GM12873 (cell line): ENCODE results near the gene ARF4.

ENCODE experiments used
- CTCF ChIP-seq: IDR thresholded peaks from 2 replicates; pipeline ENCODE4 v1.5.1; 2012; ENCODE audit warnings: low read depth, mild to moderate bottlenecking, moderate library complexity, low read length, control low read depth; ENCODE audit not compliant: insufficient read depth; ENCODE audit errors: missing control alignments

ARF4 gene

GRCh38 chr3:57577801-57578200, 19.3 kb downstream of the ARF4 start:
- TF ChIP-seq CTCF, result no peak

GRCh38 chr3:57575966-57576626, 21.0 kb downstream of the ARF4 start:
- TF ChIP-seq CTCF, result no peak

GRCh38 chr3:57572096-57572495, 25.0 kb downstream of the ARF4 start:
- TF ChIP-seq CTCF, result no peak

- no peak for TF ChIP-seq CTCF
Measured at GRCh38 chr3:57570878-57571277, 26.3 kb downstream of the ARF4 start.

GRCh38 chr3:57569859-57570450, 27.2 kb downstream of the ARF4 start:
- no peak for TF ChIP-seq CTCF

- no peak for TF ChIP-seq CTCF
Measured at GRCh38 chr3:57559526-57559925, 37.6 kb downstream of the ARF4 start.

- no peak for TF ChIP-seq CTCF
Measured at GRCh38 chr3:57557085-57557537, 40.0 kb downstream of the ARF4 start.
